HepG2 (cell line): ENCODE data around the gene LYPD3. TPM values are rescaled to one million over a fixed set of nuclear protein-coding genes. Genes with fewer than 3 reads are reported as not detected.

Experiments
- ATAC-seq: fragments of 200-7000 bp; cut with Tn5 transposase; 3 replicates; pipeline ENCODE4 v1.9.1; 2020; ENCODE audit warnings: mild to moderate bottlenecking, moderate library complexity
- BruUV-seq: library from RNA; stranded (reverse); fragments of 400-500 nt; replicated peaks from 2 replicates; lab custom pipeline; 2021; lab: Mats Ljungman, UMichigan
- CTCF ChIA-PET: fragments of 300-600 bp; formaldehyde crosslinking; extraction: SDS; loops from one replicate; lab custom pipeline; 2021; ENCODE audit warnings: low total read pairs, inconsistent platforms, low intra/inter-chr PET ratio; lab: Yijun Ruan, JAX
- POLR2A ChIA-PET: fragments of 350-600 bp; sonication (Branson Sonifier 250); formaldehyde crosslinking; loops from one replicate; lab custom pipeline; 2020; ENCODE audit warnings: antibody characterized with exemption, inconsistent platforms; lab: Yijun Ruan, JAX
- DNase-seq: peaks from one replicate; pipeline ENCODE4 v3.0.0-alpha.2; 2015; ENCODE audit warnings: low spot score
- FAIRE-seq: peaks from 3 replicates; lab custom pipeline; 2011; peaks lifted over from hg19 to GRCh38; lab: Jason Lieb, UNC
- H2AFZ ChIP-seq: one replicate; pipeline ENCODE4 v1.6.1; 2011; ENCODE audit warnings: low read length, inconsistent platforms
- H3K27ac ChIP-seq: fragments of 300-600 bp; 3 replicates; pipeline ENCODE4 v1.8.0; 2011; ENCODE audit warnings: mixed run types, mild to moderate bottlenecking, mixed read lengths, low read length, inconsistent platforms; ENCODE audit not compliant: insufficient read depth; ENCODE audit errors: extremely low read length
- H3K27me3 ChIP-seq, 2 experiments: fragments of 200-600 bp in 1 of 2; 2 replicates in 1 of 2; 3 replicates in 1 of 2; pipeline versions ENCODE4 v1.6.0 to v1.8.0; 2011; ENCODE audit warnings: low read length in 2 of 2, mild to moderate bottlenecking in 2 of 2, moderate library complexity in 2 of 2, inconsistent platforms in 1 of 2; ENCODE audit not compliant: insufficient read depth in 2 of 2, control insufficient read depth in 1 of 2
- H3K36me3 ChIP-seq, 2 experiments: fragments of 200-600 bp in 1 of 2; replicated peaks in 1 of 2; 2 replicates in 1 of 2; 3 replicates in 1 of 2; pipeline versions ENCODE4 v1.5.1 to v1.8.0; 2011; ENCODE audit warnings: low read length in 2 of 2, inconsistent platforms in 1 of 2; ENCODE audit not compliant: insufficient read depth in 2 of 2, control insufficient read depth in 1 of 2
- H3K4me1 ChIP-seq: 2 replicates; pipeline ENCODE4 v1.5.1; 2012; ENCODE audit warnings: low read length, inconsistent platforms; ENCODE audit not compliant: insufficient read depth
- H3K4me2 ChIP-seq: 2 replicates; pipeline ENCODE4 v1.6.0; 2011; ENCODE audit warnings: low read depth, low read length, inconsistent platforms
- H3K4me3 ChIP-seq, 3 experiments: fragments of 200-600 bp in 1 of 3; sonication (generic), shearing (Covaris generic) in 1 of 3; replicated peaks in 1 of 3; 2 replicates each; pipeline ENCODE4 v1.5.1; 2011 to 2016; ENCODE audit warnings: low read length in 3 of 3, inconsistent platforms in 2 of 3, low read depth in 2 of 3, mild to moderate bottlenecking in 2 of 3, control low read depth in 1 of 3, mixed read lengths in 1 of 3; ENCODE audit not compliant: insufficient read depth in 1 of 3
- H3K79me2 ChIP-seq: one replicate; pipeline ENCODE4 v1.6.1; 2011; ENCODE audit warnings: low read length, inconsistent platforms; ENCODE audit not compliant: insufficient read depth
- H3K9ac ChIP-seq: 2 replicates; pipeline ENCODE4 v1.6.0; 2011; ENCODE audit warnings: mild to moderate bottlenecking, low read depth, low read length, inconsistent platforms; ENCODE audit not compliant: insufficient read depth
- H3K9me3 ChIP-seq: 2 replicates; pipeline ENCODE4 v1.5.1; 2012; ENCODE audit warnings: mild to moderate bottlenecking, low read length
- H4K20me1 ChIP-seq: 2 replicates; pipeline ENCODE4 v1.6.0; 2011; ENCODE audit warnings: inconsistent platforms, mild to moderate bottlenecking, low read length, moderate library complexity; ENCODE audit not compliant: insufficient read depth
- ARID3A ChIP-seq: IDR thresholded peaks from 2 replicates; pipeline ENCODE4 v1.6.1; 2012; ENCODE audit warnings: low read depth, low read length, improper control_type of control experiment
- FOXJ3 ChIP-seq: sonication (generic); formaldehyde crosslinking; IDR thresholded peaks from 2 replicates; pipeline ENCODE4 v1.4.0; 2020; ENCODE audit warnings: missing genetic modification reagents, mild to moderate bottlenecking, borderline replicate concordance
- RFX5 ChIP-seq: IDR thresholded peaks from 2 replicates; pipeline ENCODE4 v1.6.1; 2011; ENCODE audit warnings: low read depth, low read length, improper control_type of control experiment
- SAP130 ChIP-seq: IDR thresholded peaks from 2 replicates; pipeline ENCODE4 v1.6.1; 2016; ENCODE audit warnings: low read depth
- SRSF4 ChIP-seq: fragments of 200-400 bp; formaldehyde crosslinking; IDR thresholded peaks from one replicate; pipeline ENCODE4 v1.6.1; 2018; ENCODE audit warnings: mild to moderate bottlenecking, low read depth, low read length, moderate library complexity; ENCODE audit not compliant: poor library complexity, severe bottlenecking
- ZFP82 ChIP-seq: sonication (generic); formaldehyde crosslinking; IDR thresholded peaks from 2 replicates; pipeline ENCODE4 v1.5.1; 2020; ENCODE audit warnings: mild to moderate bottlenecking, missing genetic modification reagents, borderline replicate concordance
- ZFX ChIP-seq: sonication (generic); formaldehyde crosslinking; IDR thresholded peaks from 2 replicates; pipeline ENCODE4 v1.4.0; 2020; ENCODE audit warnings: mild to moderate bottlenecking, low read depth, missing genetic modification reagents, moderate library complexity
- ZKSCAN8 ChIP-seq: IDR thresholded peaks from 2 replicates; pipeline ENCODE4 v1.6.1; 2016; ENCODE audit warnings: borderline replicate concordance, missing genetic modification reagents, missing compliant biosample characterization
- ZNF431 ChIP-seq: sonication (generic); formaldehyde crosslinking; IDR thresholded peaks from 2 replicates; pipeline ENCODE4 v1.9.0; 2022; ENCODE audit warnings: missing genetic modification reagents, low read depth, mild to moderate bottlenecking, borderline replicate concordance
- ZNF704 ChIP-seq: sonication (generic); formaldehyde crosslinking; IDR thresholded peaks from 2 replicates; pipeline ENCODE4 v1.8.1; 2023; ENCODE audit warnings: mild to moderate bottlenecking, inconsistent platforms, moderate library complexity, missing genetic modification reagents, borderline replicate concordance
- ZNF780A ChIP-seq: sonication (generic); formaldehyde crosslinking; IDR thresholded peaks from 2 replicates; pipeline ENCODE4 v1.8.0; 2022; ENCODE audit warnings: mild to moderate bottlenecking, missing genetic modification reagents, moderate library complexity
- WGBS: methylation state at CpG from one replicate; pipeline ENCODE4 v1.1.6; 2017; ENCODE audit warnings: low lambda C conversion rate; 5-methylcytosine and 5-hydroxymethylcytosine counted together
- in situ Hi-C: cut with HindIII; loops from 2 replicates; pipeline ENCODE4 v1.10.0; 2017; ENCODE audit warnings: low pct_unique_long_range_greater_than_20kb; ENCODE audit not compliant: extremely low pct_ligation_motif_present
- intact Hi-C: fragments of 100-400 bp; cut with micrococcal nuclease; formaldehyde crosslinking; loops from one replicate; pipeline ENCODE4 v1.10.0; 2022; ENCODE audit not compliant: unreplicated experiment
- polyA plus RNA-seq, 8 experiments: library from polyadenylated mRNA; depleted of rRNA in 3 of 8; stranded (reverse) in 7 of 8; unstranded in 1 of 8; fragments of >200 nt; fragmentation: Illumina TruSeq in 4 of 8; extraction: Trizol in 4 of 8; gene quantifications; 2 replicates each; pipeline versions ENCODE4 v1.2.1 to v1.2.3, GENCODE V29; 2011 to 2016; ENCODE audit warnings: low read depth in 4 of 8, missing spikeins in 1 of 8, mixed read lengths in 1 of 8; ENCODE audit not compliant: insufficient read depth in 1 of 8
- total RNA-seq, 5 experiments: library from RNA; depleted of rRNA; stranded (reverse); fragments of >200 nt; fragmentation: Illumina TruSeq; extraction: Trizol; gene quantifications; 2 replicates each; pipeline ENCODE4 v1.2.3, GENCODE V29; 2016; ENCODE audit warnings: low read depth in 1 of 5

LYPD3 gene
- total and polyA plus RNA-seq, 2 of the 13 experiments (the other 11 are each of a cell fraction or from before 2014, with no cell fraction given) = 0.51 to 1.5 TPM

- no peak for TF ChIP-seq ZNF431 (CRISPR knock-in tag)
- TF ChIP-seq RFX5 = no peak
- peak; percentile 18; the same call in 1 of the 2 replicates for TF ChIP-seq ARID3A
- no peak for TF ChIP-seq ZKSCAN8
- TF ChIP-seq, all 625 proteins: peak for 7
Measured at GRCh38 chr19:43467730-43468129, 2.3 kb upstream of the LYPD3 start (continued).

GRCh38 chr19:43467276-43467675 is 1.9 kb upstream of the LYPD3 start:
- Histone ChIP-seq H3K4me1 (peaks cover 42% of the 10 kb centered on the region), H4K20me1 (no peaks in the 10 kb centered on the region), H3K79me2 (no peaks in the 10 kb centered on the region), H3K9ac (peak overlapping the region; percentile 41), H3K4me2 (peak overlapping the region; percentile 67), H3K27ac (peak overlapping the region; percentile 5)
- WGBS = 5% methylated on average over 6 of the region's 6 CpGs
- no peak for TF ChIP-seq SRSF4
- no peak for TF ChIP-seq ZNF780A (CRISPR knock-in tag)
- peak; percentile 26; the same call in 1 of the 2 replicates for TF ChIP-seq ZFX (CRISPR knock-in tag)
- TF ChIP-seq ZNF704 (CRISPR knock-in tag) = no peak
- TF ChIP-seq SAP130 (CRISPR knock-in tag) = 0 out of 2 replicates have a peak, but pooled peaks have one; percentile 32
- TF ChIP-seq FOXJ3 (CRISPR knock-in tag) = no peak
- TF ChIP-seq ZFP82 (CRISPR knock-in tag) = no peak
- TF ChIP-seq, all 625 proteins: peak for 2
- FAIRE-seq = no peak
- in situ Hi-C loops (no loop called here), intact Hi-C loops (no loop called here)
- H3K4me3 ChIP-seq = peak overlapping the region in 1 of 3 experiments; percentile 7; a peak in 1 of 6 replicates
- ChIA-PET CTCF (no interaction called here), POLR2A (interaction anchor here (0.7 to 1.0 kb wide), 3 partner anchors 17 to 37 kb away, joined by 3 read pairs; partner anchors contain the start of gene PHLDB3)
- no peak for ATAC-seq
- no peaks in the 10 kb centered on the region for H3K27me3 ChIP-seq
- H2AFZ ChIP-seq = no peak overlapping the region
- no peaks in the 10 kb centered on the region for H3K9me3 ChIP-seq
- no peaks in the 10 kb centered on the region for H3K36me3 ChIP-seq
- no peak for DNase-seq
- no TSS peak for BruUV-seq
